Brain pericyte (primary cell): ENCODE results near the gene SLIT3.

Experiments
- DNase-seq: peaks from one replicate; pipeline ENCODE4 v3.0.0-alpha.2; 2012; ENCODE audit warnings: low read depth, low spot score

SLIT3 gene

GRCh38 chr5:168869615-168870227 lies 431.2 kb downstream of the SLIT3 start:
- DNase-seq = no peak

GRCh38 chr5:168867241-168867640 lies 433.7 kb downstream of the SLIT3 start:
- no peak for DNase-seq

- DNase-seq = no peak
Measured at GRCh38 chr5:168865968-168866367, 435.0 kb downstream of the SLIT3 start.

- no peak for DNase-seq
Measured at GRCh38 chr5:168863021-168863420, 437.9 kb downstream of the SLIT3 start.

GRCh38 chr5:168860503-168860902 lies 440.4 kb downstream of the SLIT3 start:
- DNase-seq = no peak

- no peak for DNase-seq
Measured at GRCh38 chr5:168860081-168860480, 440.9 kb downstream of the SLIT3 start.

- DNase-seq = no peak
Measured at GRCh38 chr5:168859471-168859870, 441.5 kb downstream of the SLIT3 start.

- DNase-seq = no peak
Measured at GRCh38 chr5:168858994-168859393, 441.9 kb downstream of the SLIT3 start.

GRCh38 chr5:168858371-168858770 lies 442.6 kb downstream of the SLIT3 start:
- DNase-seq = no peak

GRCh38 chr5:168853972-168854371 lies 447.0 kb downstream of the SLIT3 start:
- DNase-seq = no peak

- DNase-seq = no peak
Measured at GRCh38 chr5:168852329-168852728, 448.6 kb downstream of the SLIT3 start.

- no peak for DNase-seq
Measured at GRCh38 chr5:168851902-168852321, 449.0 kb downstream of the SLIT3 start.

GRCh38 chr5:168850683-168851082 lies 450.3 kb downstream of the SLIT3 start:
- no peak for DNase-seq

GRCh38 chr5:168848569-168848968 lies 452.4 kb downstream of the SLIT3 start:
- DNase-seq = no peak

- no peak for DNase-seq
Measured at GRCh38 chr5:168847511-168848073, 453.3 kb downstream of the SLIT3 start.

- DNase-seq = no peak
Measured at GRCh38 chr5:168844922-168845296, 456.0 kb downstream of the SLIT3 start.

- no peak for DNase-seq
Measured at GRCh38 chr5:168844016-168844921, 456.7 kb downstream of the SLIT3 start.

GRCh38 chr5:168843277-168844015 lies 457.5 kb downstream of the SLIT3 start:
- no peak for DNase-seq

- no peak for DNase-seq
Measured at GRCh38 chr5:168842571-168843205, 458.3 kb downstream of the SLIT3 start.

GRCh38 chr5:168837852-168838251 lies 463.1 kb downstream of the SLIT3 start:
- no peak for DNase-seq

GRCh38 chr5:168836603-168837231 lies 464.2 kb downstream of the SLIT3 start:
- DNase-seq = no peak
